ENCODE measurements around the gene FCHSD2. TPM values are rescaled to one million over a fixed set of nuclear protein-coding genes. Genes with fewer than 3 reads are reported as not detected.
"Not testable (repeated sequence)": the region's sequence is repeated elsewhere in the genome, so short reads cannot be mapped to it uniquely, and the experiment has no call there.

Gene FCHSD2
- total RNA-seq, 2 donors from 2014 or later = 14.0 to 17.6 TPM

- H3K27ac Mint-ChIP-seq = no peak overlapping the region
- no peak overlapping the region for H3K4me3 ChIP-seq (ENCODE audit: low read length)
- H3K4me1 ChIP-seq (ENCODE audit: control insufficient read depth, insufficient read depth, low read length) = no peaks in the 10 kb centered on the region
- no peaks in the 10 kb centered on the region for H3K9me3 ChIP-seq (ENCODE audit: control insufficient read depth, low read length)
- H3K4me3 Mint-ChIP-seq = no peak overlapping the region
- no peak for DNase-seq
- no peaks in the 10 kb centered on the region for H3K27me3 ChIP-seq (ENCODE audit: control insufficient read depth, insufficient read depth, low read length, poor library complexity, severe bottlenecking)
- H3K9ac ChIP-seq (ENCODE audit: extremely low read depth, low read length, poor library complexity, severe bottlenecking) = no peak overlapping the region
- H3K4me1 Mint-ChIP-seq = peaks cover 4% of the 10 kb centered on the region
- peaks cover 5% of the 10 kb centered on the region for H3K27me3 Mint-ChIP-seq (ENCODE audit: insufficient read depth)
- H3K27ac ChIP-seq (ENCODE audit: low read depth, low read length) = no peak overlapping the region
- H3K36me3 Mint-ChIP-seq (ENCODE audit: low read depth) = no peaks in the 10 kb centered on the region
- no peak for TF ChIP-seq CTCF (conservative IDR thresholded peaks at IDR 0.05)
- no peaks in the 10 kb centered on the region for H3K36me3 ChIP-seq (ENCODE audit: control insufficient read depth, insufficient read depth, low read length)
- H3K9me3 Mint-ChIP-seq = no peaks in the 10 kb centered on the region
- 93 to 98% methylated on average over 6 to 7 of the region's 7 CpGs for WGBS, 2 experiments (ENCODE audit: insufficient coverage in 1 of 2, insufficient read length in 1 of 2)
Measured at GRCh38 chr11:72828692-72829101, 313.4 kb downstream of the FCHSD2 start.

- WGBS, 2 experiments (ENCODE audit: insufficient coverage in 1 of 2, insufficient read length in 1 of 2) = 81 to 91% methylated on average over 7 to 11 of the region's 11 CpGs
- H3K27ac ChIP-seq (ENCODE audit: low read depth, low read length) = no peak overlapping the region
Measured at GRCh38 chr11:72828081-72828567, 314.0 kb downstream of the FCHSD2 start.

GRCh38 chr11:72827656-72828055 is 314.5 kb downstream of the FCHSD2 start:
- not testable (repeated sequence) for H3K27ac Mint-ChIP-seq

More at GRCh38 chr11:72828081-72828567, 314.0 kb downstream of the FCHSD2 start:
- peaks cover 10% of the 10 kb centered on the region for H3K27me3 Mint-ChIP-seq (ENCODE audit: insufficient read depth)
- no peaks in the 10 kb centered on the region for H3K9me3 Mint-ChIP-seq
- H3K4me3 ChIP-seq (ENCODE audit: low read length) = no peak overlapping the region
- H3K36me3 Mint-ChIP-seq (ENCODE audit: low read depth) = no peaks in the 10 kb centered on the region
- H3K27ac Mint-ChIP-seq = no peak overlapping the region
- no peaks in the 10 kb centered on the region for H3K9me3 ChIP-seq (ENCODE audit: control insufficient read depth, low read length)
- H3K9ac ChIP-seq (ENCODE audit: extremely low read depth, low read length, poor library complexity, severe bottlenecking) = no peak overlapping the region
- DNase-seq = peak; percentile 43
- no peak for TF ChIP-seq CTCF (conservative IDR thresholded peaks at IDR 0.05)
- H3K4me1 Mint-ChIP-seq = peaks cover 4% of the 10 kb centered on the region
- no peaks in the 10 kb centered on the region for H3K4me1 ChIP-seq (ENCODE audit: control insufficient read depth, insufficient read depth, low read length)
- no peak overlapping the region for H3K4me3 Mint-ChIP-seq
- no peaks in the 10 kb centered on the region for H3K27me3 ChIP-seq (ENCODE audit: control insufficient read depth, insufficient read depth, low read length, poor library complexity, severe bottlenecking)
- H3K36me3 ChIP-seq (ENCODE audit: control insufficient read depth, insufficient read depth, low read length) = no peaks in the 10 kb centered on the region

GRCh38 chr11:72826942-72827480 is 315.1 kb downstream of the FCHSD2 start:
- Histone ChIP-seq H3K9me3 (ENCODE audit: control insufficient read depth, low read length) (no peaks in the 10 kb centered on the region), H3K9ac (ENCODE audit: extremely low read depth, low read length, poor library complexity, severe bottlenecking) (no peak overlapping the region), H3K27me3 (ENCODE audit: control insufficient read depth, insufficient read depth, low read length, poor library complexity, severe bottlenecking) (no peaks in the 10 kb centered on the region), H3K4me1 (ENCODE audit: control insufficient read depth, insufficient read depth, low read length) (no peaks in the 10 kb centered on the region), H3K27ac (ENCODE audit: low read depth, low read length) (no peak overlapping the region), H3K36me3 (ENCODE audit: control insufficient read depth, insufficient read depth, low read length) (no peaks in the 10 kb centered on the region), H3K4me3 (ENCODE audit: low read length) (no peak overlapping the region)
- Mint-ChIP-seq H3K36me3 (ENCODE audit: low read depth) (no peaks in the 10 kb centered on the region), H3K4me3 (no peak overlapping the region), H3K4me1 (peaks cover 5% of the 10 kb centered on the region), H3K9me3 (no peaks in the 10 kb centered on the region), H3K27ac (no peak overlapping the region), H3K27me3 (ENCODE audit: insufficient read depth) (peaks cover 14% of the 10 kb centered on the region)
- no peak for DNase-seq
- WGBS, 2 experiments (ENCODE audit: insufficient coverage in 1 of 2, insufficient read length in 1 of 2) = 93 to 97% methylated on average over 7 to 8 of the region's 8 CpGs
- TF ChIP-seq CTCF (conservative IDR thresholded peaks at IDR 0.05) = no peak

More at GRCh38 chr11:72827656-72828055, 314.5 kb downstream of the FCHSD2 start:
- not testable (repeated sequence) for H3K9me3 ChIP-seq (ENCODE audit: control insufficient read depth, low read length); H3K9ac ChIP-seq (ENCODE audit: extremely low read depth, low read length, poor library complexity, severe bottlenecking); H3K4me1 ChIP-seq (ENCODE audit: control insufficient read depth, insufficient read depth, low read length); H3K36me3 ChIP-seq (ENCODE audit: control insufficient read depth, insufficient read depth, low read length); H3K36me3 Mint-ChIP-seq (ENCODE audit: low read depth); H3K27me3 ChIP-seq (ENCODE audit: control insufficient read depth, insufficient read depth, low read length, poor library complexity, severe bottlenecking); H3K4me3 ChIP-seq (ENCODE audit: low read length); H3K4me3 Mint-ChIP-seq; H3K9me3 Mint-ChIP-seq; DNase-seq; H3K27ac ChIP-seq (ENCODE audit: low read depth, low read length); H3K4me1 Mint-ChIP-seq
- H3K27me3 Mint-ChIP-seq (ENCODE audit: insufficient read depth) = peaks cover 13% of the 10 kb centered on the region
- WGBS, 2 experiments (ENCODE audit: insufficient coverage in 1 of 2, insufficient read length in 1 of 2) = 94 to 98% methylated on average over 7 to 10 of the region's 11 CpGs
